Esophagus muscularis mucosa (tissue), 4 donors: Measurements from ENCODE around the gene TACO1. TPM values are rescaled to one million over a fixed set of nuclear protein-coding genes. Genes with fewer than 3 reads are reported as not detected.

ENCODE experiments used
- DNase-seq: peaks from one replicate; pipeline ENCODE4 v3.0.0-alpha.2; 2017; ENCODE audit errors: extremely low spot score
- H3K27ac ChIP-seq, 4 donors: fragments of 200-600 bp; sonication (generic); replicated peaks in 1 of 4; 1 replicate in 3 of 4; 2 replicates in 1 of 4; pipeline ENCODE4 v1.5.1; 2016 to 2019; ENCODE audit warnings: mild to moderate bottlenecking in 1 of 4
- H3K27me3 ChIP-seq, 4 donors: fragments of 200-600 bp; sonication (generic); one replicate each; pipeline versions ENCODE4 v1.5.1 to v1.6.0; 2016 to 2019
- H3K36me3 ChIP-seq, 4 donors: fragments of 200-600 bp; sonication (generic); one replicate each; pipeline ENCODE4 v1.5.1; 2016 to 2019
- H3K4me1 ChIP-seq, 4 donors: fragments of 200-600 bp; sonication (generic); one replicate each; pipeline ENCODE4 v1.5.1; 2016 to 2019
- H3K4me3 ChIP-seq, 4 donors: fragments of 200-600 bp; sonication (generic); 1 replicate in 2 of 4; 2 replicates in 2 of 4; pipeline ENCODE4 v1.5.1; 2016 to 2019; ENCODE audit warnings: mild to moderate bottlenecking in 4 of 4, moderate library complexity in 1 of 4
- H3K9me3 ChIP-seq, 4 donors: fragments of 200-600 bp; sonication (generic); 1 replicate in 3 of 4; 2 replicates in 1 of 4; pipeline ENCODE4 v1.5.1; 2016 to 2019
- CTCF ChIP-seq, 3 experiments: fragments of 200-600 bp in 2 of 3; fragments of 450-650 bp in 1 of 3; sonication (generic) in 2 of 3; IDR thresholded peaks; one replicate each; pipeline ENCODE4 v1.5.1; 2017 to 2019; ENCODE audit warnings: antibody characterized with exemption in 3 of 3, mild to moderate bottlenecking in 2 of 3, moderate library complexity in 1 of 3
- EP300 ChIP-seq: sonication (generic); formaldehyde crosslinking; IDR thresholded peaks from one replicate; pipeline ENCODE4 v1.6.1; 2017; ENCODE audit warnings: antibody characterized with exemption
- POLR2A ChIP-seq: fragments of 450-650 bp; IDR thresholded peaks from one replicate; pipeline ENCODE4 v1.6.1; 2017; ENCODE audit warnings: antibody characterized with exemption, moderate library complexity, mild to moderate bottlenecking, low read depth
- POLR2AphosphoS5 ChIP-seq, 2 donors: sonication (generic); formaldehyde crosslinking; IDR thresholded peaks; one replicate each; pipeline ENCODE4 v1.6.1; 2017; ENCODE audit warnings: antibody characterized with exemption in 2 of 2
- WGBS: methylation state at CpG from one replicate; pipeline ENCODE4 v1.1.5; 2018; 5-methylcytosine and 5-hydroxymethylcytosine counted together
- intact Hi-C: fragments of 100-400 bp; cut with DNase I; formaldehyde crosslinking; loops from one replicate; pipeline ENCODE4 v1.15.1; 2023
- total RNA-seq, 4 donors: library from RNA; depleted of rRNA; stranded (reverse); fragments of >200 nt; gene quantifications; one replicate each; pipeline versions ENCODE4 v1.1.0 to v1.2.1, GENCODE V29; 2016

TACO1 gene
- total RNA-seq, 4 donors from 2014 or later = 9.4 to 35.0 (median 14.8) TPM

- no peak for TF ChIP-seq CTCF (IDR thresholded peaks at IDR 0.05)
- TF ChIP-seq POLR2A = no peak
- TF ChIP-seq POLR2AphosphoS5 (IDR thresholded peaks at IDR 0.05) = no peak
- no peak for TF ChIP-seq EP300
- DNase-seq = no peak
- H3K4me1 ChIP-seq = peaks cover under 1 to 22% (median 20%) of the 10 kb centered on the region in 4 donors
- H3K27ac ChIP-seq = no peak overlapping the region
- intact Hi-C loops = no loop called here
- H3K4me3 ChIP-seq = no peak overlapping the region
- no peaks in the 10 kb centered on the region for H3K9me3 ChIP-seq
- H3K27me3 ChIP-seq = no peaks in the 10 kb centered on the region
- H3K36me3 ChIP-seq = peaks cover 5 to 78% (median 46%) of the 10 kb centered on the region in 4 donors
- 70% methylated on average over 1 of the region's 1 CpG for WGBS
Measured at GRCh38 chr17:63646488-63646806, 45.8 kb downstream of the TACO1 start.

GRCh38 chr17:63647065-63647725 is 46.5 kb downstream of the TACO1 start:
- Histone ChIP-seq H3K9me3 (no peaks in the 10 kb centered on the region), H3K4me3 (no peak overlapping the region), H3K4me1 (peaks cover under 1 to 22% (median 20%) of the 10 kb centered on the region in 4 donors), H3K36me3 (peaks cover 5 to 74% (median 48%) of the 10 kb centered on the region in 4 donors), H3K27me3 (no peaks in the 10 kb centered on the region), H3K27ac (no peak overlapping the region)
- no peak for TF ChIP-seq CTCF (IDR thresholded peaks at IDR 0.05)
- TF ChIP-seq POLR2AphosphoS5 (IDR thresholded peaks at IDR 0.05) = no peak
- no peak for TF ChIP-seq POLR2A
- no peak for TF ChIP-seq EP300
- intact Hi-C loops = no loop called here
- no peak for DNase-seq
- 69% methylated on average over 4 of the region's 4 CpGs for WGBS

DNA sequence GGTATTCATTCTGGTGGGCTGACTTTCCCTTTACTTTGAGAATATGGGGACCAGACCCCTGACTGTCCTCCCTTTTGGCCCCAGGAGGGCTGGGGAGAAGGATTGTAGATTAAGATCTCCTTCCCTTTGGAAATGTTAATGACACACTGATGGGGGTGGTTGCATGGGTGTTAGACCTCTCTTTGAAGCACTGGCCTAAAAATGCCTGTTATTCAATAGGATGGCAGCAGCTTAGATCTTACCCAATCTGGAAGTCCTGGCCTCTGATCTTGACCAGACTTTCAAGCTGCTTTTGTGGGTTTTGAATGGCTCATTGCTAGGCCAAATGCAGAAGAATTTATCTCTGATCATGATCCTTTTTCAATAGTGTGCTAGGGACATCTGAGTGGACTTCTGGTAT is 47.2 kb downstream of the TACO1 start:
- Histone ChIP-seq H3K9me3 (no peaks in the 10 kb centered on the region), H3K4me1 (peaks cover 8 to 28% (median 25%) of the 10 kb centered on the region in 4 donors), H3K27ac (no peak overlapping the region), H3K36me3 (peaks cover 10 to 74% (median 53%) of the 10 kb centered on the region in 4 donors), H3K27me3 (no peaks in the 10 kb centered on the region), H3K4me3 (no peak overlapping the region)
- TF ChIP-seq EP300 = no peak
- no peak for TF ChIP-seq POLR2AphosphoS5 (IDR thresholded peaks at IDR 0.05)
- DNase-seq = no peak
- intact Hi-C loops = no loop called here

GRCh38 chr17:63649813-63650212 is 49.1 kb downstream of the TACO1 start:
- Histone ChIP-seq H3K4me1 (peaks cover 20 to 45% (median 28%) of the 10 kb centered on the region in 4 donors), H3K36me3 (peaks cover 15 to 83% (median 62%) of the 10 kb centered on the region in 4 donors), H3K27me3 (no peaks in the 10 kb centered on the region), H3K27ac (no peak overlapping the region), H3K4me3 (no peak overlapping the region), H3K9me3 (no peaks in the 10 kb centered on the region)
- DNase-seq = no peak
- intact Hi-C loops = no loop called here
- no peak for TF ChIP-seq EP300
- TF ChIP-seq POLR2AphosphoS5 (IDR thresholded peaks at IDR 0.05) = no peak
- TF ChIP-seq CTCF (IDR thresholded peaks at IDR 0.05) = no peak
- no peak for TF ChIP-seq POLR2A
- WGBS = 80% methylated on average over 1 of the region's 1 CpG

GRCh38 chr17:63652106-63652505 is 51.4 kb downstream of the TACO1 start:
- DNase-seq = no peak
- no peaks in the 10 kb centered on the region for H3K9me3 ChIP-seq
- peaks cover 10 to 39% (median 22%) of the 10 kb centered on the region in 4 donors for H3K4me1 ChIP-seq
- H3K27me3 ChIP-seq = no peaks in the 10 kb centered on the region
- peak overlapping the region in 2 of 4 donors; percentile 36 to 38 for H3K27ac ChIP-seq
- no peak for TF ChIP-seq POLR2A
- TF ChIP-seq EP300 = no peak
- no peak for TF ChIP-seq CTCF (IDR thresholded peaks at IDR 0.05)
- no peak for TF ChIP-seq POLR2AphosphoS5 (IDR thresholded peaks at IDR 0.05)
- 69% methylated on average over 3 of the region's 3 CpGs for WGBS
- peaks cover 14 to 79% (median 52%) of the 10 kb centered on the region in 4 donors for H3K36me3 ChIP-seq
- intact Hi-C loops = no loop called here
- no peak overlapping the region for H3K4me3 ChIP-seq
